A549 (cell line): ENCODE measurements around the gene PACS2. TPM values are rescaled to one million over a fixed set of nuclear protein-coding genes. Genes with fewer than 3 reads are reported as not detected.

ENCODE experiments used
- ATAC-seq, 2 experiments: fragments of 200-7000 bp in 1 of 2; fragments of >200 bp in 1 of 2; cut with Nextera tagmentation in 1 of 2; cut with Tn5 transposase in 1 of 2; 3 replicates each; pipeline versions ENCODE4 v1.8.0 to v1.9.1; 2018 to 2020; ENCODE audit warnings: mild to moderate bottlenecking in 1 of 2, moderate library complexity in 1 of 2
- CTCF ChIA-PET: fragments of 300-600 bp; sonication (Branson Sonifier 250); formaldehyde crosslinking; extraction: SDS; loops from one replicate; lab custom pipeline; 2021; ENCODE audit warnings: antibody characterized with exemption, inconsistent platforms; lab: Yijun Ruan, JAX
- POLR2A ChIA-PET: fragments of 350-600 bp; formaldehyde crosslinking; extraction: SDS; loops from one replicate; lab custom pipeline; 2021; ENCODE audit warnings: antibody characterized with exemption, inconsistent platforms; lab: Yijun Ruan, JAX
- DNase-seq, 2 experiments: peaks; one replicate each; pipeline versions ENCODE4 v3.0.0 to v3.0.0-alpha.2; 2011 to 2016; ENCODE audit warnings: low read depth in 1 of 2, low spot score in 1 of 2
- FAIRE-seq: peaks from 2 replicates; lab custom pipeline; 2011; peaks lifted over from hg19 to GRCh38; lab: Jason Lieb, UNC
- H3K27ac ChIP-seq, 2 experiments: fragments of >200 bp; sonication (Bioruptor Twin); formaldehyde crosslinking; 3 replicates each; pipeline ENCODE4 v1.5.1; 2016 to 2017
- H3K4me1 ChIP-seq: fragments of >200 bp; sonication (Bioruptor Twin); formaldehyde crosslinking; 3 replicates; pipeline ENCODE4 v1.6.1; 2016
- H3K4me2 ChIP-seq: fragments of >200 bp; sonication (Bioruptor Twin); formaldehyde crosslinking; 3 replicates; pipeline ENCODE4 v1.6.1; 2016
- H3K4me3 ChIP-seq: fragments of >200 bp; sonication (Bioruptor Twin); formaldehyde crosslinking; 3 replicates; pipeline ENCODE4 v1.5.1; 2016
- H3K9me3 ChIP-seq: fragments of >200 bp; sonication (Bioruptor Twin); formaldehyde crosslinking; 3 replicates; pipeline ENCODE4 v1.6.1; 2016
- CBX8 ChIP-seq: fragments of 200-600 bp; sonication (generic); IDR thresholded peaks from 2 replicates; pipeline ENCODE4 v1.6.1; 2016
- CTCF ChIP-seq: fragments of >200 bp; sonication (Bioruptor Twin); formaldehyde crosslinking; IDR thresholded peaks from 3 replicates; pipeline ENCODE4 v1.5.1; 2016
- ELK1 ChIP-seq: fragments of 150-350 bp; IDR thresholded peaks from 2 replicates; pipeline ENCODE4 v1.6.1; 2014; ENCODE audit warnings: low read depth, mild to moderate bottlenecking, low read length
- EP300 ChIP-seq, 2 experiments: fragments of >200 bp; sonication (Bioruptor Twin); formaldehyde crosslinking; IDR thresholded peaks; 2 replicates in 1 of 2; 3 replicates in 1 of 2; pipeline ENCODE4 v1.6.1; 2016 to 2017
- HDAC2 ChIP-seq: fragments of 200-600 bp; sonication (generic); IDR thresholded peaks from 2 replicates; pipeline ENCODE4 v1.6.1; 2016
- HES2 ChIP-seq: fragments of >200 bp; sonication (Bioruptor Twin); formaldehyde crosslinking; IDR thresholded peaks from 2 replicates; pipeline ENCODE4 v1.6.1; 2016
- HEYL ChIP-seq: fragments of 250-450 bp; sonication (Bioruptor Pico); IDR thresholded peaks from 2 replicates; pipeline ENCODE4 v1.8.0; 2021; ENCODE audit warnings: mild to moderate bottlenecking, moderate library complexity
- JUN ChIP-seq, 2 experiments: fragments of >200 bp; sonication (Bioruptor Twin); formaldehyde crosslinking; IDR thresholded peaks; 2 replicates in 1 of 2; 3 replicates in 1 of 2; pipeline ENCODE4 v1.6.1; 2016 to 2017
- KDM1A ChIP-seq: fragments of 200-600 bp; sonication (generic); IDR thresholded peaks from 2 replicates; pipeline ENCODE4 v1.6.1; 2016; ENCODE audit warnings: low read depth, mild to moderate bottlenecking
- MAZ ChIP-seq: fragments of 150-350 bp; IDR thresholded peaks from 2 replicates; pipeline ENCODE4 v1.6.1; 2014; ENCODE audit warnings: antibody characterized with exemption, low read depth, low read length, borderline replicate concordance
- MYC ChIP-seq: IDR thresholded peaks from 2 replicates; pipeline ENCODE4 v1.6.1; 2012; ENCODE audit warnings: mild to moderate bottlenecking, inconsistent platforms, low read length, improper control_type of control experiment, borderline replicate concordance
- NFE2L2 ChIP-seq: fragments of 150-350 bp; conservative IDR thresholded peaks from 2 replicates; pipeline ENCODE4 v1.6.1; 2014; ENCODE audit warnings: low read length
- NPAS2 ChIP-seq: fragments of 250-450 bp; sonication (Bioruptor Pico); IDR thresholded peaks from 2 replicates; pipeline ENCODE4 v1.8.0; 2022; ENCODE audit warnings: mild to moderate bottlenecking, moderate library complexity, borderline replicate concordance
- NR3C1 ChIP-seq: fragments of >200 bp; sonication (Bioruptor Twin); formaldehyde crosslinking; IDR thresholded peaks from 3 replicates; pipeline ENCODE4 v1.6.1; 2017
- PBX3 ChIP-seq: IDR thresholded peaks from 2 replicates; pipeline ENCODE4 v1.6.1; 2012
- PHF8 ChIP-seq: fragments of 200-600 bp; sonication (generic); IDR thresholded peaks from 2 replicates; pipeline ENCODE4 v1.6.1; 2016; ENCODE audit warnings: low read depth, mild to moderate bottlenecking, antibody characterized with exemption, moderate library complexity, borderline replicate concordance
- RAD21 ChIP-seq, 2 experiments: fragments of >200 bp in 1 of 2; sonication (Bioruptor Twin) in 1 of 2; formaldehyde crosslinking in 1 of 2; IDR thresholded peaks in 1 of 2; conservative IDR thresholded peaks in 1 of 2; 2 replicates in 1 of 2; 3 replicates in 1 of 2; pipeline ENCODE4 v1.6.1; 2012 to 2018; ENCODE audit warnings: inconsistent platforms in 1 of 2
- RARB ChIP-seq: fragments of 250-450 bp; sonication (Bioruptor Pico); IDR thresholded peaks from 2 replicates; pipeline ENCODE4 v1.8.0; 2021; ENCODE audit warnings: mild to moderate bottlenecking, moderate library complexity
- RNF2 ChIP-seq: fragments of 200-600 bp; sonication (generic); IDR thresholded peaks from 2 replicates; pipeline ENCODE4 v1.6.1; 2016; ENCODE audit warnings: low read depth, mild to moderate bottlenecking, antibody characterized with exemption, moderate library complexity, borderline replicate concordance
- USF2 ChIP-seq: fragments of 450-650 bp; IDR thresholded peaks from 2 replicates; pipeline ENCODE4 v1.6.1; 2014; ENCODE audit warnings: antibody characterized with exemption
- ZC3H11A ChIP-seq: fragments of 450-650 bp; IDR thresholded peaks from 2 replicates; pipeline ENCODE4 v1.6.1; 2014; ENCODE audit warnings: antibody characterized with exemption, mild to moderate bottlenecking
- ZFP36 ChIP-seq: fragments of 450-650 bp; IDR thresholded peaks from 2 replicates; pipeline ENCODE4 v1.6.1; 2014; ENCODE audit warnings: borderline replicate concordance; ENCODE audit not compliant: partially characterized antibody
- WGBS: methylation state at CpG from one replicate; pipeline ENCODE4 v1.1.6; 2017; ENCODE audit errors: missing lambda C conversion rate; 5-methylcytosine and 5-hydroxymethylcytosine counted together
- polyA plus RNA-seq, 4 experiments: library from polyadenylated mRNA; depleted of rRNA in 3 of 4; stranded (reverse); fragments of >200 nt; fragmentation: RNase III in 1 of 4; extraction: RNeasy Plus Mini Kit Qiagen cat#74134 plus additional on column Dnase treatment in 1 of 4; gene quantifications; 2 replicates in 3 of 4; 3 replicates in 1 of 4; pipeline ENCODE4 v1.2.3, GENCODE V29; 2011 to 2017

Gene PACS2
- polyA plus RNA-seq, 2 of the 4 experiments (the other 2 are of a cell fraction): 11.9 to 24.5 TPM

GRCh38 chr14:105356927-105357326, 42.4 kb downstream of the PACS2 start:
- Histone ChIP-seq H3K9me3 (no peaks in the 10 kb centered on the region), H3K4me1 (0 out of 3 replicates have a peak, but pooled peaks cover 2% of the 10 kb centered on the region), H3K4me3 (no peak overlapping the region), H3K4me2 (no peak overlapping the region), H3K27ac (no peak overlapping the region)
- TF ChIP-seq CTCF: no peak
- TF ChIP-seq MYC: no peak
- no peak for TF ChIP-seq PBX3
- TF ChIP-seq EP300 (IDR thresholded peaks at IDR 0.05): no peak
- no peak for TF ChIP-seq USF2
- no peak for TF ChIP-seq JUN (IDR thresholded peaks at IDR 0.05)
- TF ChIP-seq KDM1A: no peak
- TF ChIP-seq NR3C1: no peak
- no peak for TF ChIP-seq PHF8
- CTCF ChIA-PET: interaction anchor here (1.9 to 2.1 kb wide), 2 partner anchors 14 to 266 kb away, joined by 6 read pairs; no protein-coding TSS in a partner anchor
- POLR2A ChIA-PET: no interaction called here
- DNase-seq (no peak), ATAC-seq (no peak), FAIRE-seq (no peak)
- WGBS: 93% methylated on average over 9 of the region's 9 CpGs

GRCh38 chr14:105357626-105358025, 43.1 kb downstream of the PACS2 start:
- H3K9me3 ChIP-seq: no peaks in the 10 kb centered on the region
- H3K4me2 ChIP-seq: no peak overlapping the region
- ATAC-seq (no peak), FAIRE-seq (no peak), DNase-seq (no peak)
- H3K4me1 ChIP-seq: no peaks in the 10 kb centered on the region
- no peak overlapping the region for H3K27ac ChIP-seq
- TF ChIP-seq NPAS2 (CRISPR knock-in tag): no peak
- no peak for TF ChIP-seq ZC3H11A
- TF ChIP-seq ZFP36: no peak
- TF ChIP-seq HEYL (CRISPR knock-in tag): no peak
- TF ChIP-seq NFE2L2: no peak
- WGBS: 92% methylated on average over 13 of the region's 17 CpGs
- ChIA-PET POLR2A (no interaction called here), CTCF (interaction anchor here (0.6 to 1.4 kb wide), 3 partner anchors 13 to 154 kb away, joined by 3 read pairs; no protein-coding TSS in a partner anchor)
- H3K4me3 ChIP-seq: no peak overlapping the region

GRCh38 chr14:105358140-105358846, 43.7 kb downstream of the PACS2 start:
- TF ChIP-seq RAD21 (conservative IDR thresholded peaks at IDR 0.05 in 1 of 2, IDR thresholded peaks at IDR 0.05 in 1 of 2) (no peak), MYC (no peak), KDM1A (no peak), MAZ (no peak), RARB (CRISPR knock-in tag) (no peak), RNF2 (no peak), ZC3H11A (no peak), ELK1 (no peak), HDAC2 (no peak), HES2 (no peak), CBX8 (no peak), NPAS2 (CRISPR knock-in tag) (no peak)
- Histone ChIP-seq H3K4me2 (no peak overlapping the region), H3K9me3 (no peaks in the 10 kb centered on the region), H3K27ac (no peak overlapping the region), H3K4me3 (no peak overlapping the region), H3K4me1 (no peaks in the 10 kb centered on the region)
- POLR2A ChIA-PET: no interaction called here
- 94% methylated on average over 15 of the region's 25 CpGs for WGBS
- no peak for FAIRE-seq
- DNase-seq: no peak
- CTCF ChIA-PET: interaction anchor here (0.6 to 1.4 kb wide), 4 partner anchors 10 to 155 kb away, joined by 3 read pairs; no protein-coding TSS in a partner anchor
- no peak for ATAC-seq
